Hematopoietic multipotent progenitor cell treated with erythropoietin and hydrocortisone succinate and interleukin-3 and kit ligand, for 6 days (in vitro differentiated cells): ENCODE results near the gene GALE.
"Not testable (repeated sequence)": the region's sequence is repeated elsewhere in the genome, so short reads cannot be mapped to it uniquely, and the experiment has no call there.

Source experiments
- DNase-seq: peaks from one replicate; pipeline ENCODE4 v3.0.0-alpha.2; 2015

The GALE gene

DNA sequence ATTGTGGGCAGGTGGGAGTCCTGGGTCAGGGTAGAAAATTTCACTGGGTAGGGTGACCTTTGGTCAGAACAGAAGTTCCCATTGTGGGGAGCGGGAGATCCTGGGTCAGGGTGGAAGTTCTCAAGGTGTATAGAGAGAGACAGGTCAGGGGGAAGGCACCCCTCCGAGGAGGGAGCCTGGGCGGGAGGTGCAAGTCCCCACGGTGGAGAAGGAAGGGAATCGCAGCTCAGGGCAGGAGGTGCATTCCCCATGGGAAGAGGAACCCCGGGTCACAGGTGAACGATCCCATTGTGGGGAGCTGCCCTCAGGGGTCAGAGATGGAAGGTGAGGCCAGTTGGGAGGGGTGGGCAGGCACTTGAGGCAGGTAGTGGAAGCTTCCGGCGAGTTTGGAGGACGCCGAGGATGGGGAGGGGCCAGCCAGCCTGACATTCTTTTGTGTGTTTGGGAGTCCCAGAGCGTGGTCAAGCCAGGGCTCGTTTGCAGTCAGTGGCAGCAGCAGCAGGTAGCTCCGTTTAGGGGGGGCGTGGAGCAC lies 9.0 kb downstream of the GALE start:
- DNase-seq = peak; percentile 51

DNA sequence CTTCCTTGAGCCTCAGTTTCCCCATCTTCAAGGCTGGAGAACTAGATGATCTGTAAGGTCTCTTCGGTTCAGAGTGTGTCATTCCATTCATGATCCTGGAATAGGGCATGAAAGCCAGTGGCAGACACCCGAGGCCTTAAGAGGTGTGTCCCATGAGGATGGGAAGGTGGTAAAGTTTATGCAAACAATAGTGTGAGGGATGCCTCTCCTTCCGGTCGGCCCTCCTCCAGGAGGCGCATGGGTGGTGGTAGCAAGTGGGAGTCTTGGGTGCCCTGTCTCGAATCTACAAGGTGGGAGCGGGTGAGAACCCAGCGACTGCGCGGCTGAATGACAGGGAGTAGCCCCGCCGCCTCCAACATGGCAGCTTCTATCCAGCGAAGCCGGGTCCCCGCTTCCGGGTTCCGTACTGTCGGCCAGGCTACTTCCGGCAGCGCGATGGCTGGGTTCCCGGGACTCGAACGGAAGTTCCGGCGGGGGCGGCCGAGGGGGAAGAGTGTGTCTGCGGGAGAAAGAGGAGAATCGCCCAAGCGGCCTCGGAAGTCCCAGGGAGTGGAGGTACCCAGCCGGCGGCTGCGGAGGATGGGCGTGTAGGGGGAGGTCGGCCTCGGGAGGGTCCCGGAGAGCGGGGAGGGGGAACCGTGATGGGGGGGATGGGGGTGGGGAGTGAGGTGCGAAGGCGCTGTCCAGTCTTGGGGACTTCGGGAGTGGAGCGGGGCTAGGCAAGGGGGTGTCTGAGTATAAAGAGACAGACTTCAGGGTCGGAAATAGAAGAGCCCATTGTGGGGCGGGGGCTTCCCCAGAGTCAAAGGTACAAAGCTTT lies 9.6 kb downstream of the GALE start, which contains the start of gene LYPLA2:
TSS of gene LYPLA2 (plus strand) at position 450 of the 820 bp plus-strand sequence. CDS start 1,538 bp downstream, outside the sequence.
- peak; percentile 97 for DNase-seq

DNA sequence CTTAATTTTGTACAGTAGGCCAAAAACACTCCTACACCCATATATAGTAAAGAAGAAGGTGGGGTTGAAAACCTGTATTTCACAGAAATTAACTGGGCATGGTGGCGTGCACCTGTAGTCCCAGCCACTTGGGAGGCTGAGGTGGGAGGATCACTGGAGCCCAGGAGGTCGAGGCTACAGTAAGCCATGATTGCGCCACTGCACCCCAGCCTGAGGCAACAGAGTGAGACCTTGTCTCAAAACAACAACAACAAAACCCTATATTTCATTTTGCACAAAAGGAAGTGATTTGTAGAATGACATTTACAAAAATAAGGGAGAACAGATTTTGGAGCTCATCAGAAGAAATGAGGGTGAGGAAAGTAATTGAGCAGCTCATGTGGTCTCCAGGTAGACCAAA lies 11.9 kb downstream of the GALE start:
- no peak for DNase-seq

DNA sequence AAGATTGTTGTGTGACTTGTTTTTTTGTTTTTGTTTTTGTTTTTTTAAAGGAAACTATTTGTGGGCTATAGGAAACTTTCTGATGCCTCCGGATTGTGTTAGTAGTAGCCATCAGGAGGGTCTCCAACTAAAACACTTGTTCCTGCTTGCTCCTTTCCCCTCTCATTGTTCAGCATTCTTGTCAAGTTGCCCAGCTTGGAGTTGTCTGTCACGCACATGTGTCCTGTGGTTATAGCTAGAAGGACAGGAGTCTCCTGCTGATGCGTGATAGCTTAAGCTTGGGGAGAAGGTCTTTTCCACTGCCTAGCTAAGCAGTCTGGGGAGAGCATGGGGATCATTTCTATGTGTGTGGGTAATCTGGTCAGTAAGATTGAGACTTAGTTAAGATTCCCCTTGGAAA lies 12.9 kb downstream of the GALE start:
- DNase-seq = peak; percentile 48

DNA sequence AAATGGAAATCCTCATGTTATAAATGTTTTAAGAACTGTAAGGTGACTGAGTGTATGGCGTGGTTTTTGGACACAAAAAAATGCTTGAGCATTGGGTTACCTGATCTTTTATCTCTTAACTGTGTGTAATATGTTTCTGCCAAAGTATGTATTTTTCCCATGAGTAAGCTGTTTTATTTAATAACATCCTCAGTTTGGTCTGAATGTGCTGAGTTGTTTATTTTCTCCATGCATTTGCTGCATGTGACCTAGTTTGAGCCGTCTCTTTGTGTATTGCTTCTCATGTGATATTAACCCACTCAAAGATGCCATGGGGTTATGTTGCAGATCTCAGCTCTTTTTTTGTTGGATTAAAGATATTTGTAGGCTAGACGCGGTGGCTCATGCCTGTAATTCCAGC lies 15.7 kb downstream of the GALE start:
- no peak for DNase-seq

DNA sequence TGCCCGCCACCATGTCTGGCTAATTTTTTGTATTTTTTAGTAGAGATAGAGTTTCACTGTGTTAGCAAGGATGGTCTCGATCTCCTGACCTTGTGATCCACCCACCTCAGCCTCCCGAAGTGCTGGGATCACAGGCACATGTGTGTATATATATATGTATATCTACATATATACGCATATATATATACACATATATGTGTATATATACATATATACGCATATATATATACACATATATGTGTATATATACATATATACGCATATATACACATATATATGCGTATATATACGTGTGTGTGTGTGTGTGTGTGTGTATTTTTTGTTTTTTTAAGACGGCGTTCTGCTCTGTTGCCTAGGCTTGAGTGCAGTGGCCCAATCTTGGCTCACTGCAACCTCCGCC lies 17.4 kb downstream of the GALE start:
- not testable (repeated sequence) for DNase-seq

DNA sequence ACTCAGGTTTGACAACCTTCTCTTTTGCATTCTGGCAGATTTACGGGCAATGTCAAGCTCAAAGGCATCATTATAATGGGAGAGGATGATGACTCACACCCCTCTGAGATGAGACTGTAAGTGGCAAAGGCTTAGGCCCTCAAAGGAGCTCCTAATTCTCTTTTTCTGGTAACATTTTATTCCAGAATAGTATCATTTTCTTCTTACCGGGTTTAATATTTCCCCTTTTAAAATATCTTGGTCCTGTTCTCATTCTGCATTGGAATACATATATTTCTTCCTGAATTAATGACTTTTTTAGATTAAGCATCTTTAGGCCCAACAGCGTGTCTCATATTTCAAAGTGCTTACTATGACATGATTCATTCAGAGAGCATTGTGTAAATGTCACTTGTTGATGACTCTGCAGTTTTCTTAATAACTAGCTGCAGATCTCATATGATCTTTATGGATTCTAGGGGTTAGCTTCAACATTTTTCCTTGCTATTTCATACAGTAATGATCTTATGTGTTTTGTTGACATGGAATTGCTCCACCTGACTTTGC lies 20.7 kb downstream of the GALE start:
- DNase-seq = peak; percentile 57

DNA sequence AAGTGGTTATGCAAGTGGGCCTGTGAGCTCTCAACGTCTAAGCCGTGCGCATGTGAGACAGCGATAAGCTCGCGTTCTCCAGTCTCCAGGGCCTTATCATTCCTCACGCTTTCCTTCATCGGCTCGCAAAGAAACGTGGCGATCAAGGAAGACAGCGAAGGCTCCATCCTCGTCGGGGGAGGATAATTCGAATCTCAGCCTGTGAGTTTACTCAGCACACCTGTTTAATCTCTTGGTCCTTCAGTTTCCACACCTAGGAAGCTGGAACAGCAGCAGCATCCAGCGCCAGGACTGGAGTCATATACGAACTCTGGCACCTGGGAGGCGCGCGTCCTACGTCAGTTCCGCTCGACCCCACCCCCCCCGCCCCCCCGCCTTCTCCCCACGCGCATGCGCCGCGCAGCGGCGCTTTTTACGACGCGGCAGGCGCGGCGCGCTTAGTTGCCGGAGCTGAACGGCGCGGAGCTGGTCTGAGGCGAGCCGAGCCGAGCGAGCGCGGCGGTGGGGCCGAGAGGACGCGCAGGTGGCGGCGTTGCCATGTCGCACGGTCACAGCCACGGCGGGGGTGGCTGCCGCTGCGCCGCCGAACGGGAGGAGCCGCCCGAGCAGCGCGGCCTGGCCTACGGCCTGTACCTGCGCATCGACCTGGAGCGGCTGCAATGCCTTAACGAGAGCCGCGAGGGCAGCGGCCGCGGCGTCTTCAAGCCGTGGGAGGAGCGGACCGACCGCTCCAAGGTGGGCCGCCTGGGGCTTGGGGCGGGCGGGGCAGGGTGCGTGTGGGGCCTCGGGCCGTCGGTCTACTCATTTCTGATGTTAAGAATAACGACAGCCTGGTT lies 22.4 kb downstream of the GALE start, which contains the start of gene PITHD1:
TSS of gene PITHD1 (plus strand) at position 440 of the 836 bp plus-strand sequence. CDS start at position 538, 98 bp downstream.
- peak; percentile 99 for DNase-seq

DNA sequence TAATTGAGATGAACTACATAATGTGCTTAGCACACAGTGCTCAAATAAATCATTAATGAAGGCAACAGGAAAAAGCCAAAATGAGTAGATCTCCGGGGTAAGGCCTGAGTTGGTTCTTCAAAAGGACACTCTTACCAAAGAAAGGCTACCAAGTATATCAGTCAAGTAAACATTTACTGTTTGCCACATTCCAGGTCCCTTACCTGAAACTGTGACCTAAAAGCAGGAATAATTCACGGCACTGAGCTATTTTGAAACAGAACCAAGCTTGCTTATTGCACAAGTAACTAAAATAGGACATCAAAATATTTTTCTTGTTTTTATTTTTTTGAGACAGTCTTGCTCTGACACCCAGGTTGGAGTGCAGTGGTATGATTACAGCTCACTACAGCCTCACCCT lies 24.3 kb downstream of the GALE start:
- no peak for DNase-seq

DNA sequence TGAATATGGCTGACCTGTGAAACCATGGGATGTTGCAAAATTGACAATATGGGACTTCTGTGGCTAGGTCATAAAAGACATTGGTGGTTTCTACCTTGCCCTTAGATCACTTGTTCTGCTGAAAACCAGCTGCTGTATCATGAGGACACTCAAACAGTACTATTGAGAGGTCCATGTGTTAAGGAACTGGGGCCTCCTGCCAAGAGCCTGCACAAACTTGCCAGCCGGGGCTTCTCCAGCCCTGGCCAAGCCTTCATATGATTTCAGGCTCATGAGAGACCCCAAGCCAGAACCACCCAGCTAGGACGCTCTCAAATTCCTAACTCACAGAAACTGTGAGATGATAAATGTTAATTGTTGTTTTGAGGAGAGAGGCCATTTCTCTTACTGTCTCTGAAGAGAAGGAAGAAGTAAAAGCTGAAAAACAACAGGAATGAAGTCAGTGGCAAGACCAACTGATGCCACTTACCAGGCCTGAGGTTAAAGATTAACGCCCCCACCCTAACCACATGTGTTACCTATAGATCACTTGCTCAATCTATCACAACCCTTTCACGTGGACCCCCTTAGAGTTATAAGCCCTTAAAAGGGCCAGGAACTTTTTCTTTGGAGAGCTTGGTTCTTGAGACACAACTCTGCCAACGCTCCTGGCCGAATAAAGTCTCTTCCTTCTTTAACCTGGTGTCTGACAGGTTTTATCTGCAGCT lies 26.2 kb downstream of the GALE start:
- peak; percentile 61 for DNase-seq

DNA sequence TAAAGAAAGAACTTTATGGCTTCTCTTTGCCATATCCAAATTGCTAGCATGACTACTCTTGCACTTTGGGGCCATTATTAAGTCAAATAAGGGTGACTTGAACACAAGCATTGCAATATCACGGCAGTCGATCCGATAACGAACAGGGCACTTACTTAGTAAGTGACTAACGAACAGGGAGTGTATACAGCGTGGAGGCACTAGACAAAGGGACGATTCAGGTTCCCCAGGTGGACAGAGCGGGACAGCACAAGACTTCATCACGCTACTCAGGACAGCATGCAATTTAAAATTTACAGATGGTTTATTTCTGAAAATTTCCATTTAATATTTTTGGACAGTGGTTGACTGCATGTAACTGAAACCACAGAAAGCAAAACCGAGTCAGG lies 27.7 kb downstream of the GALE start:
- no peak for DNase-seq

DNA sequence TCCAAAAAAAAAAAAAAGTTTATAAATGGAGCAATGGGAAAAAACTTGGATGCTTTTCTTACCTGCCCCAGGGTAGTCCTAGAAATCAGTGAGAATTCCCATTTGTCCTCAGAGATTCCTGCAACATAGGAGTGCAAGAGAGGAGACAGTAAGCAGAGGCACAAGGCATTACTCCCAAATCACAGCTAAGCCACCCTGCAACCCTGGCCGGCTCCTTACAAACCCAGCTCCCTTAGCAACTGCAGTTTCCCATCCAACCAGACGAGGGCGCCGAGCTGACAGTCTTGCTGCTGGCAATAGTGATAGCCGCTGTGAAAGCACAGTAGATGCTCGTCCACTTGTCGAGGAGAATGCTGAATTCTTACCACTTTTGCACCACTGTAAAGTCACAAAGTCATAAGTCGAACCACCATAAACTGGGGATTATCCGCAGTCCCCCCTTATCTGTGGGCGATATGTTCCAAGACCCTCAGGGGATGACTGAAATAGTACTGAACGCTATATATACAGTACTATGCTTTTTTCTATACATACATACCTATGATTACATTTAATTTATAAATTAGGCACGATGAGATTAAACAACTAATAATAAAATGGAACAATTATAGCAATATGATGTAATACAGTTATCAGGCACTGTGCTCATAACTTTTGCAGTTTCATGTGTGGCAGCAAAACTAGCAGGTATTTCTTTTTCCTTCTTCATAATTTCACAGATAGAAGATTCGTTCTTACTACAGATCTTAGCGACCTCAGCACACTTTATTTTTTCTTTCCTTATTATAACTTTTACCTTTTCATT lies 28.3 kb downstream of the GALE start:
- DNase-seq = peak; percentile 93

DNA sequence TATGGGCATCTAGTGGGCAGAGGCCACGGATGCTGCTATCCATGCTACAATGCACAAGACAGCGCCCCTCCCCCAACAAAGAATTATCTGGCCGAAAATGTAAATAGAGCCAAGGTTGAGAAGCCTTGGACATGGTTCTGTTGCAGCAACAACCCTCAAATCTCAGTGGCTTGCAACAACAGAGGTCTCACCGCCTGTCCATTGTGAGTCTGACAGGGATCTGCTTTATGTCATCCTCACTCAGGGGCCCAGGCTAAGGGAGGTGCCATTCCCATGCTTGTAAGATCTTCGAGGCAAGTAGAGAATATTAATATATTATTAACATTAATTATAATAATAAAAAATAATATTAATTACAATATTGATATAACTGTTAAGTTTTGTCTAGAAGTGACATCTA lies 31.8 kb downstream of the GALE start:
- DNase-seq = no peak

DNA sequence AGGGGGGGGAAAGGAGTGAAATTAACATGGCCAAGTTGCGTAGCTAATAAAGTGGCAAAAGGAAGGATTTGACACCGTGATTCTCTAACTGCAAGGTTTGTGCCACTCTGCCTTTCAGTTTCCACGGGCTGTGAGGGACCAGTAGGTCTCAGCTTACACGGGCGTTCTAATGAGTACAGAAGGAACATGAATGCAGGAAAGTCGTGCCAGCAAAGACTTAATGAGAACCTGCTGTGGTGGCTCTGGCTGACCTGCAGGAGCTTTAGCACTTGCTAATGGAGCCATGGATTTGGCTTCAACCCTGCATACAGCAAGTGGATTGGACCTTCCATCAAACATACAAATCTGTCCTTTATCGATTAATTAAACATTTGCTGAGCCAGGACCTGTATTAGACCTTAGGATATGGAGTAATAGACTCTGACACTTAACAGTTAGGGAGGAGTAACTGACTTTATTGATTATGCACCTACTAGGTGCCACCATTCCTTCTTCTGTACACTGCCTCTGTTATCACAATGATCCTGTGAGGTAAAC lies 37.4 kb downstream of the GALE start:
- no peak for DNase-seq

DNA sequence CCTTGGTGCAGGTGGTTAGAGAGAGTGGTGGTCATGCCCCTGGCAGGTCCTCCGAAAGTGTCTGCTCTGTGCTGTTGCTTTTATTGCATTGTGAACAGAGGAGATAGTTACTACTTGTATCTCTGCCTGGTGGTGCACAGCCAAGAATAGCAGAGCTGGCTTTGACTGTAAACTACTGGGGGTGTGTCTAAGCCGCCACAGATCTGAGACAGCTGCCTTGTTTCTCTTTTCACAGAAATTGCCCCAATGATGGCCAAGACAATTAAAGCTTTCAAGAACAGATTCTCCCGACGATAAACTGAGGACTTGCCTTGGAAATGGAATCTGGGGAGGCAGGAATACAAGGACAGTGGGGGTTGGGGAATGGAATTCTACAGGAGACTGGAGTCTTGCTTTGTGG lies 41.3 kb downstream of the GALE start:
- DNase-seq = no peak

DNA sequence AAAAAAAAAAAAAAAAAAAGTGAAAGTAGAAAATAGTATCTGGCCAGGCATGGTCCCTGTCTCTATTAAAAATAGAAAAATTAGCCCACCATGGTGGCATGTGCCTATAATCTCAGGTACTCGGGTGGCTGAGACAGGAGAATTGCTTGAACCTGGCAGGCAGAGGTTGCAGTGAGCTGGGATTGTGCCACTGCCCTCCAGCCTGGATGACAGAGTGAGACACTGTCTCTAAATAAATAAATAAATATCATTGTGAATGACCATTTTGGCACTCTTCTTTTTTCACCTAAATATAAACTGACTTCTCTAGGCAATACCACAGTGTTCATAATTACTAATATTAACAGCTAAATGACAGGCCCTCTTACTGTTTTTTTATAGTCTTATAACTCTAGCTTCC lies 42.7 kb downstream of the GALE start:
- no peak for DNase-seq

DNA sequence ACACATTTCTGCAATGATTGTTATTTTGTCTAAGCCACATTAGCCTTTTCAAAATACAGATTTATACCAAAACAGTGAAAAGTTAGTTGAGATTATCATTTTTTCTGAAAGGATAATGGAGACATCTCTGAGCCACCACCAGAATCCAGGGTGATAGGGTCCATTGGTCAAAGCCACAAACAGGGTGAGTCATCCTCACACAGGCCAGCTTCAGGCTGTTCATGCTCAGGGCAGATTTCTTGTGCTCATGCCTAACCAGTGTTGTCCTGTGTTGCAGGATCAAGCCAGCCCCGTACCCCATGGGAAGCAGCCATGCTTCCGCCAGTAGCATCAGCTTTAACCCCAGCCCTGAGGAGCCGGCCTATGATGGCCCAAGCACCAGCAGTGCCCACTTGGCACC lies 43.9 kb downstream of the GALE start:
- no peak for DNase-seq

DNA sequence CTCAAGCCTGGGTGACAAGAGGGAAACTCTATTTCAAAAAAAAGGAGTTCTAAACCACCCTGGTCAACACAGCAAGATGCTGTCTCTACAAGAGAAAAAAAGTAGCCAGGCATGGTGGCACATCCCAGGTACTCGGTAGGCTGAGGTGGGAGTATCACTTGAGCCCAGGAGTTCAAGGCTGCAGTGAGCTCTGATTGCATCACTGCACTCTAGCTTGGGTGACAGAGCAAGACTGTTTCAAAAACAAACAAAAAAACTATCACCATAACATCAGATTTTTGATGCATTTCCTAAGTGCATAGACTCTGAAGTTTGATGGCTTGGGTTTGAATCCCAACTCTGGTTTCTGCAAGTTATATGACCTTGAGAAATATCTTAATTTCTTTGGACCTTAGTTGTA lies 47.6 kb downstream of the GALE start:
- DNase-seq = no peak

DNA sequence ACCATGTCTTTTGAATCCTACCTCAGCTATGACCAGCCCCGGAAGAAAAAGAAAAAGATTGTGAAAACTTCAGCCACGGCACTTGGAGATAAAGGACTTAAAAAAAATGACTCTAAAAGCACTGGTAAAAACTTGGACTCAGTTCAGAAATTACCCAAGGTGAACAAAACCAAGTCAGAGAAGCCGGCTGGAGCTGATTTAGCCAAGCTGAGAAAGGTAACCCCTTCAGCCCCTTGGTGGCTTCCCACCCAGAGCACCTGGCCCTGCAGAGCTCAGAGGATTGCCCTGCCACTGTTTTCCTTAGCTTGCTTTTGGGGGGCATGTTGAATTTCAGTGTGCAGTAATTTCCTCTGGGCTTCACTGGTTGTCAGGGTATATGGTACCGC lies 48.7 kb downstream of the GALE start:
- DNase-seq = no peak

DNA sequence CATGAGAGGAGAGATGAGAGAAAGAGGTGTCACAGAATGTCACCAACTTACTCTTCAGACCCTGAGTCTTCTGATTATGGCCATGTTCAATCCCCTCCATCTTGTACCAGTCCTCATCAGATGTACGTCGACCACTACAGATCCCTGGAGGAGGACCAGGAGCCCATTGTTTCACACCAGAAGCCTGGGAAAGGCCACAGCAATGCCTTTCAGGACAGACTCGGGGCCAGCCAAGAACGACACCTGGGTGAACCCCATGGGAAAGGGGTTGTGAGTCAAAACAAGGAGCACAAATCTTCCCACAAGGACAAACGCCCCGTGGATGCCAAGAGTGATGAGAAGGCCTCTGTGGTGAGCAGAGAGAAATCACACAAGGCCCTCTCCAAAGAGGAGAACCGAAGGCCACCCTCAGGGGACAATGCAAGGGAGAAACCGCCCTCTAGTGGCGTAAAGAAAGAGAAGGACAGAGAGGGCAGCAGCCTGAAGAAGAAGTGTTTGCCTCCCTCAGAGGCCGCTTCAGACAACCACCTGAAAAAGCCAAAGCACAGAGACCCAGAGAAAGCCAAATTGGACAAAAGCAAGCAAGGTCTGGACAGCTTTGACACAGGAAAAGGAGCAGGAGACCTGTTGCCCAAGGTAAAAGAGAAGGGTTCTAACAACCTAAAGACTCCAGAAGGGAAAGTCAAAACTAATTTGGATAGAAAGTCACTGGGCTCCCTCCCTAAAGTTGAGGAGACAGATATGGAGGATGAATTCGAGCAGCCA lies 49.3 kb downstream of the GALE start:
- DNase-seq = peak; percentile 85

DNA sequence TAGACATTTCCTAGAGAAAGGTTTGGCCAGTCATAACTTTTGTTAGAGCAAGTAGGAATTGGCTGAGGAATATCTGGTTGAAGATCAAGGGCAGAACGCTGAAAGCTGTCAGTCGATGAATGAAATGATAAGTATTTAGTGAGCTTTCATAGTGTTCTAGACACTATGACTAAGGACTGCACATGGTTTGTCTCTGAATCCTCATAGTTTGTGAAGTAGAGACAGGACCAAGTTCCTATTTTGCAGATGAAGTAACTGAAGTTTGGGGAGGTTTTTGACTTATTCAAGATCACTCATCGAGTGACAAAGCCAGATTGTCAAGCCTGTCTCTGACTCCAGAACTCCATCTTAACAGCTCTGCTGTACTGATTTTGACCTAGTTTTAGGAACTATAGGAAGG lies 52.5 kb downstream of the GALE start:
- no peak for DNase-seq
